ENCODE results near the gene H6PD. TPM values are rescaled to one million over a fixed set of nuclear protein-coding genes. Genes with fewer than 3 reads are reported as not detected.

The H6PD gene
- total RNA-seq, 4 donors from 2014 or later, result 37.3 to 65.1 (median 44.4) TPM

- Histone ChIP-seq H3K4me3 (no peak overlapping the region), H3K27me3 (no peaks in the 10 kb centered on the region), H3K36me3 (no peaks in the 10 kb centered on the region), H3K27ac (no peak overlapping the region), H3K4me1 (no peaks in the 10 kb centered on the region), H3K9me3 (no peaks in the 10 kb centered on the region)
- intact Hi-C loops (cut with DNase I; ENCODE audit: low total_unique reads) (no loop called here), in situ Hi-C loops (cut with MboI; ENCODE audit: low sequenced_read_pairs in 4 of 4) (loop anchor here in 3 of 4 donors (10.0 to 25.0 kb wide), 3 partner anchors 45 to 278 kb away; no protein-coding TSS in a partner anchor)
- DNase-seq (no peak), ATAC-seq (no peak)
- TF ChIP-seq CTCF (IDR thresholded peaks at IDR 0.05 in 4 of 5, conservative IDR thresholded peaks at IDR 0.05 in 1 of 5), result no peak
- TF ChIP-seq POLR2A (IDR thresholded peaks at IDR 0.05), result no peak
Measured at GRCh38 chr1:9190234-9190633, 44.3 kb upstream of the H6PD start.

- Histone ChIP-seq H3K9me3 (no peaks in the 10 kb centered on the region), H3K36me3 (no peaks in the 10 kb centered on the region), H3K27me3 (no peaks in the 10 kb centered on the region), H3K4me1 (peaks cover 4 to 5% of the 10 kb centered on the region in 2 donors), H3K4me3 (no peak overlapping the region), H3K27ac (no peak overlapping the region)
- in situ Hi-C loops (cut with MboI; ENCODE audit: low sequenced_read_pairs in 4 of 4), result loop anchor here in 3 of 4 donors (10.0 to 25.0 kb wide), 3 partner anchors 46 to 279 kb away; no protein-coding TSS in a partner anchor
- DNase-seq, result no peak
- no peak for TF ChIP-seq CTCF (IDR thresholded peaks at IDR 0.05 in 4 of 5, conservative IDR thresholded peaks at IDR 0.05 in 1 of 5)
- ATAC-seq, result no peak
- intact Hi-C loops (cut with DNase I; ENCODE audit: low total_unique reads), result no loop called here
Measured at GRCh38 chr1:9191231-9191630, 43.3 kb upstream of the H6PD start.

- intact Hi-C loops (cut with DNase I; ENCODE audit: low total_unique reads), result no loop called here
- no peak for DNase-seq
- ATAC-seq, result no peak
Measured at GRCh38 chr1:9192578-9193232, 41.9 kb upstream of the H6PD start.

GRCh38 chr1:9193233-9193625, 41.3 kb upstream of the H6PD start:
- peaks cover 18 to 23% of the 10 kb centered on the region in 2 donors for H3K4me1 ChIP-seq
- intact Hi-C loops (cut with DNase I; ENCODE audit: low total_unique reads) (no loop called here), in situ Hi-C loops (cut with MboI; ENCODE audit: low sequenced_read_pairs in 4 of 4) (loop anchor here in 3 of 4 donors (10.0 to 25.0 kb wide), 3 partner anchors 48 to 281 kb away; no protein-coding TSS in a partner anchor)
- H3K9me3 ChIP-seq, result no peaks in the 10 kb centered on the region
- ATAC-seq (no peak), DNase-seq (no peak)
- no peak for TF ChIP-seq CTCF (IDR thresholded peaks at IDR 0.05 in 4 of 5, conservative IDR thresholded peaks at IDR 0.05 in 1 of 5)
- TF ChIP-seq POLR2A (IDR thresholded peaks at IDR 0.05), result no peak
- H3K36me3 ChIP-seq, result no peaks in the 10 kb centered on the region
- H3K4me3 ChIP-seq, result no peak overlapping the region
- H3K27me3 ChIP-seq, result peaks cover 0 to 8% (median 7%) of the 10 kb centered on the region in 3 donors
- no peak overlapping the region for H3K27ac ChIP-seq

More at GRCh38 chr1:9192578-9193232, 41.9 kb upstream of the H6PD start:
- no peak for TF ChIP-seq POLR2A (IDR thresholded peaks at IDR 0.05)
- no peak overlapping the region for H3K27ac ChIP-seq
- peaks cover 13 to 19% of the 10 kb centered on the region in 2 donors for H3K4me1 ChIP-seq
- no peak overlapping the region for H3K4me3 ChIP-seq
- peaks cover 0 to 6% (median 4%) of the 10 kb centered on the region in 3 donors for H3K27me3 ChIP-seq
- no peaks in the 10 kb centered on the region for H3K9me3 ChIP-seq
- no peaks in the 10 kb centered on the region for H3K36me3 ChIP-seq
- in situ Hi-C loops (cut with MboI; ENCODE audit: low sequenced_read_pairs in 4 of 4), result loop anchor here in 3 of 4 donors (10.0 to 25.0 kb wide), 3 partner anchors 48 to 280 kb away; no protein-coding TSS in a partner anchor

- intact Hi-C loops (cut with DNase I; ENCODE audit: low total_unique reads) (no loop called here), in situ Hi-C loops (cut with MboI; ENCODE audit: low sequenced_read_pairs in 4 of 4) (loop anchor here in 3 of 4 donors (10.0 to 25.0 kb wide), 3 partner anchors 49 to 282 kb away; no protein-coding TSS in a partner anchor)
Measured at GRCh38 chr1:9194024-9194423, 40.5 kb upstream of the H6PD start.

More at GRCh38 chr1:9194024-9194423, 40.5 kb upstream of the H6PD start:
- TF ChIP-seq CTCF (IDR thresholded peaks at IDR 0.05 in 4 of 5, conservative IDR thresholded peaks at IDR 0.05 in 1 of 5), result no peak
- TF ChIP-seq POLR2A (IDR thresholded peaks at IDR 0.05), result no peak
- DNase-seq, result no peak
- Histone ChIP-seq H3K27ac (no peak overlapping the region), H3K9me3 (no peaks in the 10 kb centered on the region), H3K4me3 (no peak overlapping the region), H3K27me3 (peaks cover under 1 to 10% (median 10%) of the 10 kb centered on the region in 3 donors), H3K4me1 (peaks cover 21 to 26% of the 10 kb centered on the region in 2 donors), H3K36me3 (no peaks in the 10 kb centered on the region)
- no peak for ATAC-seq

Data from gastrocnemius medialis (tissue), 4 donors.